ENCODE measurements around the gene TCF12.

TCF12 gene

DNA sequence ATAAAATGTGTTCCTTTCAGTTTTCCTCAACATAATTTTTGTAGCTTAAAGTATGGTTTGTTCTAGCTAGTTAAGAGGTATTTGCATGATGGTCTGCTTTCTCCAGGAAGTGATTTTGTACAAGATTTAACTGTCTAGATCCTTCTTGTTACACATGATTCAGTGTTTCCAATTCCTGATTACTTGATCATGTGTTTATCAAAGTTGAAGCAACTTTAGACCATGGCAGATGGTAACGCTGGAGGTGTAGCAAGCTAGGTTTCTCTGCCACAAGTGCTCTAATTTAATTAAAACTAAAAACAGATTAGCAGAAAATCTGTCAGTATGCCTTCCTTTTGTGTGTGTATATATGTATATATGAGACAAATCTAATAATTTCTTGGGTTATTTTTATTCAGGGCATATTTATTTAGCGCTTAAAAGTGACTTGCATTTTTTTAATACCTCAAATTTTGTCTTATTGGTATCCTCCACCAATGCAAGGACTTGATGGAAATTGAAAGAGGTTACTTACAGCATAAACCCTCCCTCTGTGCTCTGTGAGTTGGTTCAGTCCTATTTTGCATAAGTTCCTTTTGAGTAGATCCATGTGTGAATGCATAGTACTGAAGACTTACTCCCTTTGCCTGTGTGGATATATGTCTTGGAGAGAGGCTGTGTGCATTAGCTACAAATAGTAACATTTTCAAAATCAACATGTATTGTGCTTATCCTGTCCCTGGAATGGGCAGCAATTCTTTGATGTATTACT lies 300.6 kb downstream of the TCF12 start:
- DNase-seq (ENCODE audit: low spot score), result peak; percentile 31

GRCh38 chr15:57220205-57220604 lies 301.8 kb downstream of the TCF12 start:
- peak; percentile 51 for DNase-seq (ENCODE audit: low spot score)

DNA sequence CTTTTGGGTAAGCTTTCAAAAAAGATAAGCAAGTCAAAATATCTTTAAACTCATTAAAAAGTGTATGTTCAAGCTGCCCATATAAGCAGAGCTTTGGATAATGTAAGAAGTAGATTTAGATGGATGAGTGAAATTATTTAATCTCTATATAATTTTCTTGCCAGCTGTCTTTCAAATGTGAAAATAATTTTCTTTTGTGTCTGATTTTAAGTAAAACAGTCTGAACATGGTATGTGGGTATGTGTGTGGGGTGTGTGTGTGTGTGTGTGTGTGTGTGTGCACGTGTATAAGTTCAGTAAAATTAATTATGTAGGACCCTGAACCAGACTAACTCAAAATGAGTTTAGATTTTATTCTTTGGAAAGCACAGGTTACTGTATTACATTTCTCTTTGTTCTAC lies 302.7 kb downstream of the TCF12 start:
- no peak for DNase-seq (ENCODE audit: low spot score)

DNA sequence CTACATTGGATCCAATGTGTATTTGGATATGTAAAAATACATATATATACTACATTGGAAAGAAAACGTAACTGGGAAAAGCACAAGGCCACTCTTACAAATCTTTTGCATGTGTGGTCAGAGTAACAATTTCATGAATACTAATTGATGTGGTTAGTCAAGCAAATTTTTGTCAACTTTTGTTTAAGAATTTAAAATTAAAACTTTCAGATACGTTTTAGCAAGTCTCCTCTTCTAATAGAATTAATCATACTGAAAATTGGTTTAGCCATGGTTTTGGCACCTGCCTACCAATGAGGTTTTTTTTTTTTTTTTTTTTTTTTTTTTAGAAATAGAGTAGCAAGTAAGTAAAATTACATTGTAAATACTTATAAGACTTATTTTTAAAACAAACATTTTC lies 304.9 kb downstream of the TCF12 start:
- DNase-seq (ENCODE audit: low spot score), result no peak

DNA sequence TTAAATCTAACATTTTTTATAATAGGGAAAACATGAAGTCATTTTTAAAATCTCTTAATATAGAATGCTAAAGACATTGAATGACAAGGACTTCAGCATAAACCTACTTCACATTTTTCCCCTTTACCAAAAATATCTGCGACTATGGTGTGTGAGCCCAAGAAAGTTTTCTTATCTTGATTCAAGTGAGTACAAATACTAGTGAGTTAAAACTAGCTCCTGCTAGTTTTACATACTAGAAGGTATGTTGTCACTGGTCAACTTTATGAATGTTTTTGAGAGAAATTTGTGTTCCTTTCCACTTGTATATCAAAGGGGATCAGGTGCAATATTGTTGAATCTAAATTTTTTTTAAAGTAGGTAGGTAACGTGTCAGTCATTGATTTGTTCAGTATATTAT lies 305.4 kb downstream of the TCF12 start:
- DNase-seq (ENCODE audit: low spot score), result no peak

- peak; percentile 36 for DNase-seq (ENCODE audit: low spot score)
Measured at GRCh38 chr15:57224664-57225063, 306.2 kb downstream of the TCF12 start.

- DNase-seq (ENCODE audit: low spot score), result no peak
Measured at GRCh38 chr15:57227166-57227565, 308.7 kb downstream of the TCF12 start.

DNA sequence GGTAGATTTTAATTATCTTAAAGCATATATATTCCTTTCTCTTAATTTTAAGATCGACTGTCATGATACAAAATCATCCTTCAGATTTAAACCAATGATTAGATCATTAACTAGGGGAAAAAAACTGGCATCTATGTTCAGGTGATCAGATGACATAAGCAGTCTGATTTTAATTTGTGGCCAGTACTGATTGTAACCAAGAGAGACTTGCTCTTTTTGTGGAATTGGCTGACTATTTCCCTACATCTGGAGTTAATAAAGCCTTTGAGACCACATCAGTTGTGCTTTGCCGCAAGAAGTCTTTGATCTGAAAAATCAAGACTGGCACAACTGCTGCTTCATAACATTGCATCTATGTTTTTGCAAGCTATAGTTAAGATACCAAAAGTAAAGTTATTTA lies 309.5 kb downstream of the TCF12 start:
- peak; percentile 18 for DNase-seq (ENCODE audit: low spot score)

DNA sequence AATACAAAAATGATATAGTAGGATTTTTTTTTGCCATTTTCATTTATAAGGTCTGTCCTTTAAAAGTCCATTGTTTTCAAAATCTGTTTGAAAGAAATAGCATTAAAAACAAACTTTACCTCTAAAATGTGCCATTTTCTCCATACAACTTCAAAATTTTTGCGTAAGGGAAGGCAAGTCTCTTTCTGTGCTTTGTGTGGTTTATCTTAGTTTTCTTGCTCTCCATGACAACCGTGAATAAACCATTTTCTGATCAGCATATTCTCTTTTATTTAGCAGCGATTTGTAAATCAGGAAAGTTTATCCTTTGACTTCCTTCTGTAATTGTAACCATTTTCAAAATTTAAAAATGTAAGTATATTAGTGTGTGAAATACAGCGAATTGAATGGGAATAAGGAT lies 310.0 kb downstream of the TCF12 start:
- no peak for DNase-seq (ENCODE audit: low spot score)

- no peak for DNase-seq (ENCODE audit: low spot score)
Measured at GRCh38 chr15:57229051-57229450, 310.6 kb downstream of the TCF12 start.

GRCh38 chr15:57231559-57231958 lies 313.1 kb downstream of the TCF12 start:
- DNase-seq (ENCODE audit: low spot score), result no peak

DNA sequence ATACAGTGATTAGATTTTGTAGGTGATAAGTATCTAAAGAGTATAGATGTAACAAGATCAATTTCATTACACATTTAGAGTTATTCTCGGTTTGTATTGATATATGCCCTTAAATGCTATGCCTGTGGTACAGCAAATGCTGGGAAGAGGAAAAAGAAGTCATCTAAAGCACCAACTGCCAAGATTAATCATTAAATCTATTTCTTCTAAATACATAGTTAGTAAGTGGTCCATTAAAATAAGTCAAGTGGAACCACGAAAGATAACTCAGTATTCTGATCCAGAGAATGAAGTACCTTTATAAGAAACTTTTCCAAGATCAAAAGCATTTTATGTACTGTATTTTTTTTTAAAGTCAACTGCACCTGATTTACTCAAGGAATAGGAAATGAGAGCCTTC lies 315.7 kb downstream of the TCF12 start:
- DNase-seq (ENCODE audit: low spot score), result no peak

- no peak for DNase-seq (ENCODE audit: low spot score)
Measured at GRCh38 chr15:57235186-57235585, 316.7 kb downstream of the TCF12 start.

DNA sequence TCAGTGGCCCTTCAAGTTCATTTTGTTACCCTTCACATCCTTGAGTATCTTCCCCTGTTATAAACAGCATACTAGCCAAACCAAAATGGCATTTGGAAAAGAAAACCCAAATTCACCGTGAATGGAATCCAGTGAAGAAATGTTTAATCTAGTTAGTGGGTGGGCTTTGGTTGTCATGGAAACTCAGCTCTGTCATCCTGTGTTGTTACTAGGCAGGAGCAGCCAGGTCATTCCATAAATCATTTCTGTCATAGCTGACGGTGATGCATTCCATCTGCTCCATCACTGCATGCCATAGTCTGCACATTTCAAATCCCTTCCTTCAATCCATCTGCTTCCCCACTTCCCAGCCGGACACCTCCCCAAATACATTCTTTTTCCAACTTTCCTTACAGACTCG lies 317.4 kb downstream of the TCF12 start:
- DNase-seq (ENCODE audit: low spot score), result peak; percentile 35

DNA sequence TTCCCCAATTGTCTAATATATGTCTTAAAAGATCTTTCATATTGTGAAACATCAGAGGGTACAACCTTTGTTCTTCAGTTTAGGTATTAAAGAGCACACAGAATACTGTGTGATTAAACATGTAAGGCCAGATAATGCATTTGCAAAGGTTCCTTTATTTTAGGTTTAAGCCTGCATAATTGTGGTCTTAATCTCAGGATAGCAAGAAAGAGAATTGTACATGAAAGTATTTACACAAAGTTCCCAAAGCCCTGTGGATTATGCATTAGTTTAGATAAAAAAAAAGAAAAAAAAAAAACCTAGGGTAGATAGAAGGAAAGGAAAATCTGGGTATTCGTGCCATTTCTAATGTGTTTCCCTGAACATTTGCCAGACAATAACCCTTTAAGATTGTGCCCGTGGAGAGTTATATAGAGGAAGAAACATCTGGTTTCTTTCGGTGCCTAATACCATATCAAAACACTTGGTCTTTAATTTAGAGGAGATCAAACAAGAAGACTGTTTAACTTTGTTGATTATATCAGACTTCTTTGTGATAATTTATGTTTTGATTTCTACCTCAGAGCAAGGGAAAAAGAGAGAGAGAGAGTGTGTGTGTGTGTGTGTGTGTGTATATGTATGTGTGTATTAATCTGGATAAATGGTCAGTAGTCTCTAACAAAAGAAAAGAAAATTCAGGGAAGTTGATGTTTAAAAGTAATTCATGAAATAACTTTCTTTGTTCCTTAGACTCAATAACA lies 318.3 kb downstream of the TCF12 start:
- no peak for DNase-seq (ENCODE audit: low spot score)

GRCh38 chr15:57237301-57237642 lies 318.8 kb downstream of the TCF12 start:
- DNase-seq (ENCODE audit: low spot score), result no peak

- DNase-seq (ENCODE audit: low spot score), result no peak
Measured at GRCh38 chr15:57237676-57238075, 319.2 kb downstream of the TCF12 start.

- peak; percentile 10 for DNase-seq (ENCODE audit: low spot score)
Measured at GRCh38 chr15:57245130-57245529, 326.7 kb downstream of the TCF12 start.

DNA sequence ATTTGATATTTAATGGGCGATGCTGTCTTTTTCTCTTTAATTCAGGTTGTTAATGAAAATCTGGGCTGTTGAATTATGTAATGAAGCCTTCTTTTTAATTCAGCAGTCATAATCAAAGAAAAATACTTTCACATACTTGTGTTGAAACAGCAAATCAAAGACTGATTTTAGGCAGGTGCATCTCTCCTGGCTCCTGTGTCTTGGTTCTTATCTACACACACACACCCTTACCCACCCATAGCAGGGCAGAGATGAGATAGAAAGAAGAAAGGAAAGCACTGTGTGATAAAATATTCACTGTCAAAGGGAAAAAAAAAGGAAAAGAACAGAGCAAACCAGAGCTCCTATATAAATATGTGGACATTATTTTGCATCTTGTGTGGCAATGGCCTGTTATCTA lies 327.3 kb downstream of the TCF12 start:
- DNase-seq (ENCODE audit: low spot score), result no peak

DNA sequence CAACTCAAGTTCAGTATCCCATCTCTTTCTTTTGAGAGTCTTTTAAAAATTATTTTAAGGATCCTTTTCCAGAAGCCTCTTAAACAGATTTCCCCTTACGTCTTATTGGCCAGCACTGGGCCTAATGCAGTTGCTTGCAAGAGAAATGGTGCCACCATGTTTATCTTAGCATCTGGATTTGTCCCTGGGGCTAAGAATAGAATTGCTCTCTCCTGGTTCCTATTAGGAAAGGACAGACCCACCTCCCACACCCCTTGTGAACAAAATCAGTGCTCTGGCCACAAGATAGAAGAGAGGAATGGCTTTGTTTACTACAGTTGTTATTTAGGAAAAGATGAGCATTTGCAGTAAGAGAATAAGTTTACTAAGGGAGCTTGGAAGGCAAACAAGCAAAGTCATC lies 329.6 kb downstream of the TCF12 start:
- DNase-seq (ENCODE audit: low spot score), result no peak

DNA sequence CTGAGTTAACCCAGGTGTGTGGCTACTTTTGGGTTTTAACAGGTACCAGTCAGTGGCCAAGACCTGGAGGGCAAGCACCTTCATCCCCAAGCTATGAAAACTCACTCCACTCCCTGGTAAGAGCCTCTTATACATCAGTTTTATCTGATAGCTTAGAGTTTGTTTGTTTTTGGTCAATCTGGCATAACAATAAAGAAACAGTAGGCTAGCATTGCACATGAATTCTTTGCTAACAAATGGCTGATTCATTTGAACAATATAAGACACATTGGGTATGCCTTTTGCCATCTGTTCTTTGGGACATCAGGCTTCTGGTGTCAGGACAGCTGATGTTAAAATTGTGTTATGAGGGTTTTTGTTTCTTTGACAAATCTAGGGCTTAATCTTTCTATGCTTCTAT lies 332.9 kb downstream of the TCF12 start:
- no peak for DNase-seq (ENCODE audit: low spot score)

DNA sequence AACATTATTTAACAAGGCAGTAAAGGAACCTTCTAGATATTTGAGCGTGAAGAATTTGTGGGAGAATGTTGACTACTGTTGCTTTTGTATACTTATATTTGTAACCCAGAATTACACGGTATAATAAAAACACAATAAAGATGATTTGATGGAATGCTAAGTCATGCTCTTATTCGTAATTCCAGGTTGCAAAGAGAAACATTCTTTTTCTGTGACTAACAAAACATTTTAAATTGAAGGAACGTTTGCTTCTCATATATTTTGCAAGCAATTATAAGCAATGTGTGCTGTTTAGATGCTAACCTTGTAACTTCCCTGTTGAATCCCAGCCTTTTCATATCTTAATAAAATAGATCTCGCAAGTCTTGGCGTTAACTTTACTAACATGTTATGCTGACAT lies 333.5 kb downstream of the TCF12 start:
- peak; percentile 41 for DNase-seq (ENCODE audit: low spot score)

DNA sequence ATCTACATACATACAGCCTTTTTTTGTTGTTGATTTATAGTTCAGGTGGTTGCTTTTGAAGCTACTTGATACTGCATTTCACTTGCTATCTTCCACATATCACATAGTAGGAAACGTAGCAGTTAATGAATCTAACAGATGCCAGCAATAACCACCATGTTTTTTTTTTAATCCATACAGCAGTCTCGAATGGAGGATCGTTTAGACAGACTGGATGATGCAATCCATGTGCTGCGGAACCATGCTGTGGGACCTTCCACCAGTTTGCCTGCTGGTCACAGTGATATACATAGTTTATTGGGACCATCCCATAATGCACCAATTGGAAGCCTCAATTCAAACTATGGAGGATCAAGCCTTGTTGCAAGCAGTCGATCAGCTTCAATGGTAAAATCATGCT lies 334.6 kb downstream of the TCF12 start:
- DNase-seq (ENCODE audit: low spot score), result no peak

DNA sequence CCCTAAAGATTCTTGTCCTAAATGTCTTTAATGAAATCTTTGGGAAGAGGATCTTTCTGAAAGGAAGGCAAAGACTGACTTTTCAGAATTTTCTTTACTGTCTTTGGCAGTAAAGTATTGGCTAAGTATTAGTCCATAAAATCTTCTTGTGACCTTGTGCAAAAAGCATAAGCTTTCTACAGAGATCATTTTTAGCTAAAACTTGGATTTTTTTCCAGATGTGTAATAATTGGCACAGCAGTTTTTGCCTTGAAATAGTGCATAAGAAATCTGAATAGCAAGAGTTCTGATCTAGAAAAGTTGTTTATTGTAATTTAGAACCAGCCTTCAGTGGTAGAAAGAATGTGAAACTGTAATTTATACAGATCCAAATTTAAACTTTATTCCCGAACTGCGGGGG lies 335.1 kb downstream of the TCF12 start:
- DNase-seq (ENCODE audit: low spot score), result no peak
